Esophagus muscularis mucosa (tissue), 2 donors: ENCODE measurements around the gene FANCE.

Experiments used
- POLR2A ChIP-seq: fragments of 450-650 bp; IDR thresholded peaks from one replicate; pipeline ENCODE4 v1.6.1; 2017; ENCODE audit warnings: antibody characterized with exemption, moderate library complexity, mild to moderate bottlenecking, low read depth
- POLR2AphosphoS5 ChIP-seq, 2 donors: sonication (generic); formaldehyde crosslinking; IDR thresholded peaks; one replicate each; pipeline ENCODE4 v1.6.1; 2017; ENCODE audit warnings: antibody characterized with exemption in 2 of 2

DNA sequence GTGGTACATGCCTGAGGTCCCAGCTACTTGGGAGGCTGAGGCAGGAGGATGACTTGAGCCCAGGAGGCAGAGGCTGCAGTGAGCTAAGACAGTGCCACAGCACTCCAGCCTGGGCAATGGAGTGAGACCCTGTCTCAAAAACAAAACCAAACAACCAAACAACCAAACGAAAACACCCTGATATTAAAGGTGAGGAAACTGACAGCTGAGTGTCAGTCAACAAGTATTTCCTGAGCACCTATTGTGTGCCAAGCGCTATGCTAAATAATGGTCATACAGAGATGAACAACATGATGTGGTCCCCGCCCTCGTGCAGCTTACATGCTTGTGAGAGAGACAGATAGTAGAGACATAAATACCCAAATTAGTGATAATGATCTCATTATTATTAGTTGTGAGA is 62.4 kb downstream of the FANCE start:
- no peak for TF ChIP-seq POLR2AphosphoS5 (IDR thresholded peaks at IDR 0.05)
- no peak for TF ChIP-seq POLR2A
